Keratinocyte (primary cell): ENCODE measurements around the gene CERT1.

Experiments used
- EZH2 ChIP-seq: IDR thresholded peaks from one replicate; pipeline ENCODE4 v1.6.1; 2012; ENCODE audit warnings: inconsistent platforms, mild to moderate bottlenecking, low read length, moderate library complexity
- TF ChIP-seq, protein P1 (sequence below), 3 experiments: IDR thresholded peaks in 1 of 3; conservative IDR thresholded peaks in 1 of 3; optimal IDR thresholded peaks in 1 of 3; 2 replicates in 2 of 3; 3 replicates in 1 of 3; pipeline versions ENCODE3 to v1.5.1; 2011; ENCODE audit warnings: low read length in 3 of 3, mild to moderate bottlenecking in 3 of 3, moderate library complexity in 2 of 3, control low read depth in 1 of 3, inconsistent platforms in 1 of 3; ENCODE audit not compliant: insufficient read depth in 2 of 3; ENCODE audit errors: extremely low read depth in 1 of 3

DNA sequence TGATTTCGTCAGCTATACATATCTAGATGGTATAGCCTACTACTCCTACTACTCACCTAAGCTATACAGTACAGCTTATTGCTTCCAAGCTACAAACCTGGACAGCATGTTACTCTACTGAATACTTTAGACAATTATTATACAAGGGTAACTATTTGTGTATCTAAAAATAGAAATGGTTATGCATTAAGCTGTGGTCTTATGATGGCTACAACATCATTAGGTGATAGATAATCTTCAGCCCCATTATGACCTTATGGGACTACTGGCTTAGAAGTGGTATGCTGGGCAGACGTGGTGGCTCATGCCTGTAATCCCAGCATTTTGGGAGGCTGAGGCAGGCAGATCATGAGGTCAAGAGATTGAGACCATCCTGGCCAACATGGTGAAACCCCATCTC lies 40.2 kb downstream of the CERT1 start:
- TF ChIP-seq, protein P1, sequence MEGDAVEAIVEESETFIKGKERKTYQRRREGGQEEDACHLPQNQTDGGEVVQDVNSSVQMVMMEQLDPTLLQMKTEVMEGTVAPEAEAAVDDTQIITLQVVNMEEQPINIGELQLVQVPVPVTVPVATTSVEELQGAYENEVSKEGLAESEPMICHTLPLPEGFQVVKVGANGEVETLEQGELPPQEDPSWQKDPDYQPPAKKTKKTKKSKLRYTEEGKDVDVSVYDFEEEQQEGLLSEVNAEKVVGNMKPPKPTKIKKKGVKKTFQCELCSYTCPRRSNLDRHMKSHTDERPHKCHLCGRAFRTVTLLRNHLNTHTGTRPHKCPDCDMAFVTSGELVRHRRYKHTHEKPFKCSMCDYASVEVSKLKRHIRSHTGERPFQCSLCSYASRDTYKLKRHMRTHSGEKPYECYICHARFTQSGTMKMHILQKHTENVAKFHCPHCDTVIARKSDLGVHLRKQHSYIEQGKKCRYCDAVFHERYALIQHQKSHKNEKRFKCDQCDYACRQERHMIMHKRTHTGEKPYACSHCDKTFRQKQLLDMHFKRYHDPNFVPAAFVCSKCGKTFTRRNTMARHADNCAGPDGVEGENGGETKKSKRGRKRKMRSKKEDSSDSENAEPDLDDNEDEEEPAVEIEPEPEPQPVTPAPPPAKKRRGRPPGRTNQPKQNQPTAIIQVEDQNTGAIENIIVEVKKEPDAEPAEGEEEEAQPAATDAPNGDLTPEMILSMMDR (optimal IDR thresholded peaks at IDR 0.05 in 1 of 3, IDR thresholded peaks at IDR 0.05 in 1 of 3, conservative IDR thresholded peaks at IDR 0.05 in 1 of 3; ENCODE audit: extremely low read depth in 1 of 3, insufficient read depth in 2 of 3, low read length in 3 of 3), result no peak
- TF ChIP-seq EZH2, result no peak
